NCI-H345 (cell line): ENCODE results near the gene CNNM1.

Experiments
- DNase-seq: peaks from one replicate; lab custom pipeline; 2025; lab: John Stamatoyannopoulos, UW

CNNM1 gene

DNA sequence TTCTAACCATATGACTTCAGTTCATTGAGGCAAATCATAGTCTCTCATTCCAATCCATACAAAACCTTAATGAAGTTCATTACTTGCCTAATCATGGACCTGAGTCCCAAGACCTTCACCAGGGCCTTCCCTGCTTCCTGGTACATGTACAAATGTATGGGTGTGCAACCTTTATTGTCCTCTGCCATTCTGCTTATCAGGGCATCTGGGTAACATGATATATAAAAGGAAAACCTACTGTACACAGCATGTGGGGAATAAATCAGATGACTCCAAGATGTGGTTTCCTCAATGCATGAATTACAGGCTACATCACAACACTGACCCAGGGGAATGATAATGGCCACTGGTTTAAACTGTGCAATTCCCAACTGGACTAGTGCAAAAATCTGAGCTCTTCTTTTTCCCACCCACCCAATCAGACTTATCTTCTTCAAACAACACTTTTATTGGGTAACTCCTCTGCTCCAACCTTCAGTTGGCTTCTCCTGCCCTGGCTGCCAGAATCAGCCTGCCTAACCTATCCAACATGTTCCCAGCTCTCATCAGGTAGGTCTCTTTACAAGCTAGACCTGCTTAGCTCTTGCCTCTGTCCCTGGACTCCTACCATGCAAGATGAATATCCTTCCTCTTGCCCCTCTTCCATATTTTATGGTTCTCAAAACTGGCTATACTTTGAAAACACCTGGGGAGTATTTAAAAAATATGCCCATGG, 89.9 kb downstream of the CNNM1 start:
- no peak for DNase-seq

- no peak for DNase-seq
Observed at GRCh38 chr10:99419688-99420087, 90.5 kb downstream of the CNNM1 start.

GRCh38 chr10:99421233-99421739, 92.1 kb downstream of the CNNM1 start:
- no peak for DNase-seq

DNA sequence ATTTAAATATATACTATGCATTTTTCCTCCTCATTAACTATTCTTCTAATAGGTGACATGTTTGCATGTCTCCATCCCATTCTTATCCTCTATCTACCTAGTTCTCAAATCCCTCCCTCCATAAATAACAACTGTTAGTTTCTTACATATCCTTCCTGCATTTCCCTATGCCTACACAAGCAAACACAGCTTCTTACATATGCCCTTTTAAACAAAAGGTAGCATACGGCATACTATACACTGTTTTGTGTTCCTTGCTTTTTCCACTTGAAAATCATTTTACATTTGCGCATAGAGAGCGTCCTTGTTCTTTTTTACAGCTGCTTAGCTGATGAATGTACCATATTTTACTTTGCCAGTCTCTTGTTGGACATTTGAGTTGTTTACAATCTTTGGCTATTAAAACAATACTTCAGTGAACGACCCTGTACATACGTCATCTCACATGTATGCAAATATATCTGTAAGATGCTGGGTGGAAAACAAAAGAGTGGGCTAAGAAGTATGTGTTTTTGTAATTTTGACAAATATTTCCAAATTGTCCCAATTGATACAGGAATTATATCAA, 93.5 kb downstream of the CNNM1 start:
- no peak for DNase-seq

- no peak for DNase-seq
Observed at GRCh38 chr10:99424656-99425055, 95.5 kb downstream of the CNNM1 start.

DNA sequence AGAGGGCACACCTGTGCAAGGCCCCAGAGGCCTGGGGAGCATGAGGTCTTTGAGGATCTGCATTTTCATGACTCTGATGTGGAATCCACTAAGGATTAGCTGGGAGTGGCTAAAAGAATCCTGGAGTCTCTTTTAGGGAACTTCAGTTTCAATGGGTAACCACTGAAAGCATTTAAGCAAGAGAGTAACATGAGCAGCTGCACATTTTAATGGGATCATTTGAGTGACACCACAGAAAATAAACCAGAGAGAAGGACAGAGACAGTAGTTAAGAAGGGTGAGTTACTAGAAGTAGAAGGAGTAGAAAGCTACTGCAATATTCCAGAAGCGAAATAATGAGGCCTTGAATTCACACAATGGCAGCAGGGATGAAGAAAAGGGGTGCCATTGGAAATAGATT, 96.0 kb downstream of the CNNM1 start:
- no peak for DNase-seq

DNA sequence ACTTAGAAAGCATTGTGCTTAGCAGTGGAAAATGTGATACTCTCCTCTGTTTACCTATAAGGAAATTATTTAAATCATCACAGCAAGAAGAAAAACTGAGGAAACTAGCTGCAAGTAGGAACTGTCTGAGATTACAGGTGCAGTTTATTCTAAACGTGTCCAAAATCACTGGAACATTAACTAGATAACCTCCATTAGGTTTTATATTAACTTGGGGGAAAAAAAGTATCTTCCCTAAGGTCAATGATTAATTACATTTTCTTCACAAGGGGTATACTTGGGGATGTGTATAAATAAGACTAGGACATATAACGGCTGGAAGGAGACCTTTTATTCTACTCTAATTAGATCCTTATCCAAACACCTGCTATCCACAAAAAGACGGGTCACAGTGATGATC, 97.5 kb downstream of the CNNM1 start:
- no peak for DNase-seq

DNA sequence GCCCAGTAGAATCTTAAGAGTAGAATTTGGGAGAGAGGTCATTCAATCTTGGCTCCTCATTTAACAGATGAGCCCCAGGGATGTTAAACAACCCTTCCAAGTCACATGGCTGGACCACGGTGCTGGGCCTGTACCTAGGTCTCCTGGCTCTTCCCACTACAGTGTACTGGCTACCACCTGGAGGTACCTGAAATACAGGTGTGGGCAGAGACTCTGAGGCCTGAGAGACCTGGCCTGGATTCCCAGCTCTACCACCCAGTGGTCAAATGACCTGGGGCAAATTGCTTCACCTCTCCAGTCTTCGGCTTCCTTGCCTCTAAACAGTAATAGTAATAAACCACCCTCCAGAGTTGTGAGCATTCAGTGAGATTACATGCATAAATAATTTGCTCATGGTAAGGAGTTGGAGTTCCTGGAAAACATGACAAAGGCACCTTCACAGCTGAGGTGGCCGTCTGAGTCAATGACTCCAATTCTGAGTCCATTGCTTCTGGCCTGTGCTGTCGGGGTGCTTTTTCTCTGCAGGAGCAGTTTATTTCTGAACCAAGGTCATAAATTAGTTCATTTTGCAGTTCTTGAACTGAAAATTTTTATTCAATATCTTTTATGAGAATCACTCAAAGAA, 98.5 kb downstream of the CNNM1 start:
- no peak for DNase-seq

GRCh38 chr10:99429517-99430095, 100.5 kb downstream of the CNNM1 start:
- DNase-seq = no peak

- DNase-seq = no peak
Observed at GRCh38 chr10:99430116-99430450, 100.9 kb downstream of the CNNM1 start.

- DNase-seq = peak; percentile 97
Observed at GRCh38 chr10:99430451-99431189, 101.5 kb downstream of the CNNM1 start, which contains the start of gene GOT1. TSS of gene GOT1 (minus strand) at chr10:99430624. CDS start at chr10:99430565, 59 bp downstream.

DNA sequence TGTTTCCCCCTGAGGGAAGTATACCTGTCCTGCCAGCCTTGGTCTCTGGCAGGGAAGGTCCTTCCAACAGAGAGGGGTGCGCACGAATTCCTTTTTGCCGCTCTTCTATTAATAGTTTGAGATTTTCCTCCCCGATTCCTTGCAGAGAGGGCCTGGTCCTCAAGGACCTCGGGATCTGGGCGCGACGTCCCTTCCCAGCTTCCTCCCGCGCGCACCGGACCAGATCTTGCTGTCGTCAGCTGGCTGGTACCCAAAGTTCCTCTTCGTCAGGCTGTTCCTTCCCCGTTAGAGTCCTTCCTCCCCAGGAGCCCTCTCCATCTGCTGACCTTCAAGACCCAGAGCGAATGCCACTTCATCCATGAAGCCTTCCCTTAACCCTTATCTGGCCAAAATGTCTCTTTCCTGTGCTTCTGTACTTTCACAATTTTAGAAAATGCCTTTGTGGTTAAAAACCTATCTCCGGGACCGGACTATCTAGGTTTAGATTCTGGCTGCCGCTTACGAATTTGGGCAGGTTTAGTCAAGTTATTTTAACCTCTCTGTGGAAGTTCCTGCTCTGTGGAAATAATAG, 102.1 kb downstream of the CNNM1 start:
- peak; percentile 17 for DNase-seq

- DNase-seq = no peak
Observed at GRCh38 chr10:99432047-99432446, 102.9 kb downstream of the CNNM1 start.

DNA sequence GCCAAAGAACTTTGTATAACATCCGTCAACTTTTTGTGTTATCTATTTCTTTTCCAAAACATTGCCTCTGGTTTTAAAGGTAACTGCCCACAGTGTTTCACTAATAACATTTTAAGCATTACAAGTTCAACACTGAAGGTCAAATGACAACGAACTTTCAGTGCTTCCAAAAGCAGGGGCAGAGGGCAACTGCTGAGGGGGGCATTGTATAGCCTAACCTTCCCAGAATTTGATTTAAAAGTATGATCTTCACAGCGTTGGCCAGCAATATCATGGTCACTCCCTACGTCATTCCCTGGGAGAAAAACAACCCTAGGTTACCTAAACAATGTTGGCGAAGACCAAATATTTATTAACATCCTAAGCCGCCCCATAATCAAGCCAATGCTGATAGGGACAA, 103.7 kb downstream of the CNNM1 start:
- DNase-seq = no peak

- no peak for DNase-seq
Observed at GRCh38 chr10:99433378-99434020, 104.3 kb downstream of the CNNM1 start.

- DNase-seq = peak; percentile 32
Observed at GRCh38 chr10:99435986-99436638, 107.0 kb downstream of the CNNM1 start.

GRCh38 chr10:99438890-99439289, 109.7 kb downstream of the CNNM1 start:
- DNase-seq = no peak

DNA sequence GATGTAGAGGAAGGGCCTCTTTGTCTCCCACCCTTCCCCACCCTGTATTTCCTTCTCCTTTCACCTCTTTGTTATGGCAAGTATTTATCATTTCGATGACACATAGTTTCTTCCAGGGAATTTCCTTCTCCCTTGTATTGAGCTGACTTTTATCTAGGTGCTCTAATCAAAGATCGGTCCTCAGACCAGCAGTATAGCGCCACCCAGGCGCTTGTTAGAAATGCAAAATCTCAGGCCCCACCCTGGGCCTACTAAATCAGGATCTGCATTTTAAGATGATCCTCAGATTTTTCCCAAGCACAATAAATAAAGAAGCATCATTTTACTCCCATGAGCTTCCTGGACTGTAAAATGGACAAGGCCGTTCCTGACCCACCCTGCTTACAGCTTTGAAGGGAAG, 113.2 kb downstream of the CNNM1 start:
- no peak for DNase-seq

- DNase-seq = no peak
Observed at GRCh38 chr10:99443500-99443899, 114.3 kb downstream of the CNNM1 start.
